GM19467 (cell line): ENCODE measurements around the gene SLC35F6.
"Not testable (repeated sequence)": the region's sequence is repeated elsewhere in the genome, so short reads cannot be mapped to it uniquely, and the experiment has no call there.

ENCODE experiments used
- ATAC-seq: cut with Tn5 transposase; IDR thresholded peaks from one replicate; pipeline ENCODE4 v1.9.1; 2021; ENCODE audit warnings: mild to moderate bottlenecking, moderate library complexity; ENCODE audit not compliant: unreplicated experiment

Gene SLC35F6

GRCh38 chr2:26730549-26731344 lies 33.3 kb upstream of the SLC35F6 start:
- ATAC-seq, result no peak

- no peak for ATAC-seq
Observed at GRCh38 chr2:26731714-26732113, 32.4 kb upstream of the SLC35F6 start.

- ATAC-seq, result no peak
Observed at GRCh38 chr2:26732446-26732845, 31.6 kb upstream of the SLC35F6 start.

- no peak for ATAC-seq
Observed at GRCh38 chr2:26733413-26733812, 30.7 kb upstream of the SLC35F6 start.

GRCh38 chr2:26735097-26735496 lies 29.0 kb upstream of the SLC35F6 start:
- ATAC-seq, result no peak

- no peak for ATAC-seq
Observed at GRCh38 chr2:26735883-26736588, 28.0 kb upstream of the SLC35F6 start.

- ATAC-seq, result no peak
Observed at GRCh38 chr2:26737221-26737620, 26.9 kb upstream of the SLC35F6 start.

- no peak for ATAC-seq
Observed at GRCh38 chr2:26738481-26738880, 25.6 kb upstream of the SLC35F6 start.

GRCh38 chr2:26739514-26739913 lies 24.6 kb upstream of the SLC35F6 start:
- no peak for ATAC-seq

- ATAC-seq, result no peak
Observed at GRCh38 chr2:26740346-26740745, 23.7 kb upstream of the SLC35F6 start.

GRCh38 chr2:26740890-26741302 lies 23.2 kb upstream of the SLC35F6 start:
- no peak for ATAC-seq

- ATAC-seq, result no peak
Observed at GRCh38 chr2:26742048-26742770, 21.9 kb upstream of the SLC35F6 start.

- ATAC-seq, result no peak
Observed at GRCh38 chr2:26743852-26744251, 20.2 kb upstream of the SLC35F6 start.

GRCh38 chr2:26744953-26745352 lies 19.1 kb upstream of the SLC35F6 start:
- ATAC-seq, result no peak

GRCh38 chr2:26745609-26746327 lies 18.3 kb upstream of the SLC35F6 start:
- ATAC-seq, result no peak

- ATAC-seq, result no peak
Observed at GRCh38 chr2:26746934-26747333, 17.1 kb upstream of the SLC35F6 start.

GRCh38 chr2:26749787-26750420 lies 14.2 kb upstream of the SLC35F6 start:
- not testable (repeated sequence) for ATAC-seq

- not testable (repeated sequence) for ATAC-seq
Observed at GRCh38 chr2:26750467-26750866, 13.6 kb upstream of the SLC35F6 start.

GRCh38 chr2:26752656-26753055 lies 11.4 kb upstream of the SLC35F6 start:
- ATAC-seq, result no peak

- ATAC-seq, result no peak
Observed at GRCh38 chr2:26754539-26754938, 9.5 kb upstream of the SLC35F6 start.
